H1 (cell line): ENCODE results near the gene CAPN9. TPM values are rescaled to one million over a fixed set of nuclear protein-coding genes. Genes with fewer than 3 reads are reported as not detected.

ENCODE experiments used
- CTCF ChIA-PET: fragments of 300-600 bp; sonication (Branson Sonifier 250); formaldehyde crosslinking; loops from one replicate; lab custom pipeline; 2021; ENCODE audit not compliant: partially characterized antibody; lab: Charles Lee
- POLR2A ChIA-PET: fragments of 300-600 bp; sonication (Branson Sonifier 250); formaldehyde crosslinking; loops from one replicate; lab custom pipeline; 2021; ENCODE audit warnings: inconsistent platforms; ENCODE audit not compliant: partially characterized antibody; lab: Charles Lee
- DNase-seq, 2 experiments: peaks; one replicate each; pipeline versions ENCODE4 v3.0.0 to v3.0.0-alpha.2; 2010 to 2022; ENCODE audit warnings: low spot score in 2 of 2, low read depth in 1 of 2, mixed read lengths in 1 of 2
- FAIRE-seq: peaks from 2 replicates; lab custom pipeline; 2011; peaks lifted over from hg19 to GRCh38; lab: Jason Lieb, UNC
- H2AFZ ChIP-seq: 2 replicates; pipeline ENCODE4 v1.8.1; 2012; ENCODE audit warnings: low read length, inconsistent platforms
- H2AK5ac ChIP-seq: 2 replicates; pipeline ENCODE4 v1.6.1; 2013; ENCODE audit warnings: low read depth, low read length
- H2BK120ac ChIP-seq: replicated peaks from 2 replicates; pipeline ENCODE3; 2013; ENCODE audit warnings: low read depth, low read length, inconsistent platforms
- H2BK12ac ChIP-seq: 2 replicates; pipeline ENCODE4 v1.6.1; 2013; ENCODE audit warnings: low read depth, low read length
- H2BK15ac ChIP-seq: 2 replicates; pipeline ENCODE4 v1.6.1; 2013; ENCODE audit warnings: low read length
- H2BK20ac ChIP-seq: 2 replicates; pipeline ENCODE4 v1.6.1; 2013; ENCODE audit warnings: low read length
- H2BK5ac ChIP-seq: 2 replicates; pipeline ENCODE4 v1.6.1; 2013; ENCODE audit warnings: low read depth, low read length
- H3K14ac ChIP-seq: 2 replicates; pipeline ENCODE4 v1.6.1; 2013; ENCODE audit warnings: inconsistent platforms; ENCODE audit not compliant: insufficient read length
- H3K18ac ChIP-seq: 2 replicates; pipeline ENCODE4 v1.6.1; 2013; ENCODE audit warnings: low read length; ENCODE audit errors: extremely low read depth
- H3K23ac ChIP-seq: 2 replicates; pipeline ENCODE4 v1.6.1; 2013; ENCODE audit warnings: inconsistent platforms; ENCODE audit not compliant: insufficient read length
- H3K23me2 ChIP-seq: 2 replicates; pipeline ENCODE4 v1.6.1; 2013; ENCODE audit warnings: low read depth, low read length
- H3K27ac ChIP-seq: 2 replicates; pipeline ENCODE4 v1.6.1; 2011; ENCODE audit warnings: low read depth, low read length, inconsistent platforms
- H3K27me3 ChIP-seq, 4 experiments: replicated peaks in 1 of 4; 1 replicate in 1 of 4; 2 replicates in 3 of 4; pipeline versions ENCODE4 v1.6.1 to v1.8.1; 2011 to 2013; ENCODE audit warnings: low read length in 3 of 4, mild to moderate bottlenecking in 3 of 4, inconsistent platforms in 2 of 4, mixed read lengths in 2 of 4, moderate library complexity in 1 of 4; ENCODE audit not compliant: control insufficient read depth in 3 of 4, insufficient read depth in 3 of 4; ENCODE audit errors: extremely low read depth in 1 of 4
- H3K36me3 ChIP-seq, 4 experiments: 2 replicates each; pipeline versions ENCODE4 v1.6.1 to v1.8.1; 2011 to 2013; ENCODE audit warnings: mild to moderate bottlenecking in 4 of 4, low read length in 3 of 4, moderate library complexity in 2 of 4, control low read depth in 1 of 4, inconsistent platforms in 1 of 4; ENCODE audit not compliant: insufficient read depth in 4 of 4, control insufficient read depth in 2 of 4
- H3K4ac ChIP-seq: replicated peaks from 2 replicates; pipeline ENCODE3; 2013; ENCODE audit warnings: low read length, low read depth, mixed read lengths, inconsistent platforms; ENCODE audit not compliant: insufficient read length
- H3K4me1 ChIP-seq, 4 experiments: replicated peaks in 1 of 4; 1 replicate in 1 of 4; 2 replicates in 3 of 4; pipeline versions ENCODE4 v1.6.1 to v1.8.1; 2011 to 2013; ENCODE audit warnings: low read length in 3 of 4, inconsistent platforms in 2 of 4, mixed read lengths in 1 of 4; ENCODE audit not compliant: insufficient read depth in 4 of 4, control insufficient read depth in 3 of 4
- H3K4me2 ChIP-seq, 2 experiments: 2 replicates each; pipeline versions ENCODE4 v1.6.1 to v1.8.1; 2011 to 2013; ENCODE audit warnings: low read depth in 2 of 2, low read length in 2 of 2, control low read depth in 1 of 2, inconsistent platforms in 1 of 2, mild to moderate bottlenecking in 1 of 2; ENCODE audit not compliant: insufficient read depth in 1 of 2
- H3K4me3 ChIP-seq, 4 experiments: fragments of 200-600, 300-600 bp in 1 of 4; sonication (generic), shearing (Covaris generic), sonication (Bioruptor Twin) in 1 of 4; 2 replicates each; pipeline versions ENCODE4 v1.5.1 to v1.8.1; 2011 to 2016; ENCODE audit warnings: low read length in 4 of 4, low read depth in 3 of 4, control low read depth in 2 of 4, inconsistent platforms in 2 of 4, mild to moderate bottlenecking in 2 of 4, mixed read lengths in 1 of 4, moderate library complexity in 1 of 4; ENCODE audit not compliant: insufficient read depth in 2 of 4; ENCODE audit errors: extremely low read depth in 1 of 4
- H3K56ac ChIP-seq: replicated peaks from 2 replicates; pipeline ENCODE3; 2013; ENCODE audit warnings: low read depth, mild to moderate bottlenecking, mixed read lengths, low read length, inconsistent platforms; ENCODE audit not compliant: insufficient read length
- H3K79me1 ChIP-seq: 2 replicates; pipeline ENCODE4 v1.6.1; 2013; ENCODE audit warnings: low read depth, low read length, control low read depth
- H3K79me2 ChIP-seq, 2 experiments: 2 replicates each; pipeline versions ENCODE4 v1.6.1 to v1.8.1; 2012 to 2013; ENCODE audit warnings: low read length in 2 of 2, mild to moderate bottlenecking in 2 of 2, inconsistent platforms in 1 of 2; ENCODE audit not compliant: insufficient read depth in 2 of 2, control insufficient read depth in 1 of 2
- H3K9ac ChIP-seq, 4 experiments: replicated peaks in 1 of 4; 1 replicate in 1 of 4; 2 replicates in 3 of 4; pipeline versions ENCODE4 v1.6.1 to v1.8.1; 2011 to 2013; ENCODE audit warnings: low read depth in 3 of 4, low read length in 3 of 4, control low read depth in 2 of 4, mild to moderate bottlenecking in 2 of 4, moderate library complexity in 2 of 4, inconsistent platforms in 1 of 4; ENCODE audit errors: extremely low read depth in 1 of 4
- H3K9me3 ChIP-seq, 2 experiments: 2 replicates each; pipeline versions ENCODE4 v1.6.1 to v1.8.1; 2012 to 2013; ENCODE audit warnings: mild to moderate bottlenecking in 2 of 2, moderate library complexity in 2 of 2, control low read depth in 1 of 2, inconsistent platforms in 1 of 2, low read depth in 1 of 2, low read length in 1 of 2, mixed read lengths in 1 of 2; ENCODE audit not compliant: insufficient read depth in 2 of 2
- H4K20me1 ChIP-seq, 2 experiments: replicated peaks in 1 of 2; 2 replicates each; pipeline versions ENCODE3 to v1.8.1; 2011 to 2013; ENCODE audit warnings: inconsistent platforms in 2 of 2, low read length in 2 of 2, mild to moderate bottlenecking in 1 of 2; ENCODE audit not compliant: insufficient read depth in 2 of 2, control insufficient read depth in 1 of 2
- H4K5ac ChIP-seq: 2 replicates; pipeline ENCODE4 v1.6.1; 2013; ENCODE audit warnings: low read length, low read depth, mixed read lengths, inconsistent platforms; ENCODE audit not compliant: insufficient read length
- H4K8ac ChIP-seq: 2 replicates; pipeline ENCODE4 v1.8.0; 2013; ENCODE audit warnings: mild to moderate bottlenecking, moderate library complexity, low read length, inconsistent platforms; ENCODE audit not compliant: insufficient read depth; ENCODE audit errors: extremely low read depth
- H4K91ac ChIP-seq: replicated peaks from 2 replicates; pipeline ENCODE3; 2013; ENCODE audit warnings: low read length, mixed read lengths, inconsistent platforms; ENCODE audit not compliant: insufficient read length
- GABPA ChIP-seq: IDR thresholded peaks from 2 replicates; pipeline ENCODE4 v1.6.1; 2011; ENCODE audit warnings: mild to moderate bottlenecking, low read length, moderate library complexity, borderline replicate concordance; ENCODE audit not compliant: insufficient read depth
- SAP30 ChIP-seq: fragments of 300-600 bp; sonication (generic); IDR thresholded peaks from 2 replicates; pipeline ENCODE4 v1.7.1; 2012; ENCODE audit warnings: low read length, moderate library complexity, mild to moderate bottlenecking, inconsistent platforms; ENCODE audit not compliant: insufficient read depth, insufficient replicate concordance
- TAF7 ChIP-seq: optimal IDR thresholded peaks from 2 replicates; pipeline ENCODE3; 2011; ENCODE audit warnings: low read depth, mild to moderate bottlenecking, inconsistent platforms, low read length, moderate library complexity, borderline replicate concordance
- WGBS, 2 experiments: shearing (Covaris generic) in 1 of 2; methylation state at CpG; one replicate each; pipeline versions ENCODE4 v1.1.6 to v1.1.7; 2013 to 2015; ENCODE audit warnings: low lambda C conversion rate in 2 of 2, mixed read lengths in 2 of 2, inconsistent platforms in 1 of 2, low coverage in 1 of 2, missing lambda C conversion rate in 1 of 2; ENCODE audit not compliant: insufficient replicate concordance in 2 of 2, insufficient coverage in 1 of 2, insufficient read length in 1 of 2; ENCODE audit errors: extremely low coverage in 1 of 2, missing lambda C conversion rate in 1 of 2; 5-methylcytosine and 5-hydroxymethylcytosine counted together
- polyA plus RNA-seq, 7 experiments: library from polyadenylated mRNA; depleted of rRNA in 3 of 7; stranded (reverse) in 5 of 7; unstranded in 2 of 7; fragments of >200 nt in 5 of 7; fragments of 200-250 nt in 2 of 7; gene quantifications; 1 replicate in 5 of 7; 2 replicates in 1 of 7; 4 replicates in 1 of 7; pipeline versions ENCODE4 v1.2.1 to v1.2.3, GENCODE V29; 2011 to 2013; ENCODE audit warnings: missing spikeins in 2 of 7, mixed read lengths in 2 of 7
- total RNA-seq: library from RNA; stranded (reverse); fragmentation: NEBNext Ultra II Directional; extraction: Animal tissue kit (Norgen Biotek cat#: 25700); gene quantifications from 2 replicates; pipeline ENCODE4 v1.2.1, GENCODE V29; 2021

Gene CAPN9
- total and polyA plus RNA-seq, 2 of the 8 experiments (the other 6 are each of a cell fraction or from before 2014, with no cell fraction given) = 0.22 to 0.76 TPM

DNA sequence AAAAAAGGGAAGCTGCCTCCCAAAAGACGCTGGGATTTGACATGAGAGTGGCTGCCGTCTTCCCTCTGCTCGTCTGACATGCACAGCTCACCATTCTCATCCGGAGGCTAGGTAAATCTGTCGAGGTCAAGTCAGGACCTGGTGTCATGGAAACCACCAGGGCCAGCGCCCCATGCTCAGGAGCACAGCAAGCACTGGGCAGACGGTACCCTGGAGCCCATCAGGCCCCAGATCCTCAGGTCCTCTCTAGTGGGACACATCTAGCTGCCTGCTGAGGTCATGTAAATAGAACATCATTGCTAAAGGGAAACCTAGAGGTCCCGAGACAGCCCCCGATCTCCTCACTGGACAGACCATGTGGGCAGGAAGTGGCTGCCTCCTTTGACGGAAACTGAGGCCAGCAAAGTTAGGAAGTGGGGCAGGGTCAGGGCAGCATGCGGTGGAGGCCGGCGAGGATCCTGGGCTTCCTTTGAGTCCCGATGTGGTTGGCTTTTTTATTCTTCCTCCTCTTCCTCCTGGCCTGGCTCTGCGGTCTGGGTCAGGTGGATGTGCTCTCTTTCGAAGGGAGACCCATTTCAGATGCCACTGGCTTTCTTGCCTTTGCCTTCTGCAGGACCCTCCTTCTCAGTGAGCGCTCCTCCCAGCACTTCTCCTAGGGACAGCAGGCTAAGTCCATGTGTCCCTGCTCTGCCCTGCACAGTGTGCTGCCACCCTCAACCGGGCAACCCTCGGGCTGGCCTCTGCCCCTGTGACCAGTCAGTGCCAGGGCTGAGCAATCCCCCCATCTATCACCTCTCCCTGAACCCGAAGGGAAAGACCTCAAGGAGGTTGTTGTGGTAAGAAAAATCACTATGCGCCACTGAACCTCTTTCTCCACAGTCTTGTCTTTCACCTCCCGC, 39.2 kb upstream of the CAPN9 start:
- DNase-seq (no peak), FAIRE-seq (no peak)
- no peak overlapping the region for H3K4me3 ChIP-seq
- no peaks in the 10 kb centered on the region for H3K79me1 ChIP-seq
- no peak overlapping the region for H3K4ac ChIP-seq
- no peak overlapping the region for H4K91ac ChIP-seq
- no peak overlapping the region; the same call in 1 of the 2 replicates for H4K8ac ChIP-seq
- H3K9me3 ChIP-seq = no peaks in the 10 kb centered on the region
- no peak overlapping the region for H2AK5ac ChIP-seq
- no peak overlapping the region for H2AFZ ChIP-seq
- no peak overlapping the region for H2BK120ac ChIP-seq
- H2BK15ac ChIP-seq = no peak overlapping the region
- H2BK12ac ChIP-seq = no peak overlapping the region
- H3K23ac ChIP-seq = no peak overlapping the region
- no peaks in the 10 kb centered on the region for H4K20me1 ChIP-seq
- no peaks in the 10 kb centered on the region for H3K23me2 ChIP-seq
- H2BK5ac ChIP-seq = no peak overlapping the region
- no peak for TF ChIP-seq TAF7
- no peak for TF ChIP-seq SAP30
- no peak for TF ChIP-seq GABPA
- H3K27ac ChIP-seq = no peak overlapping the region
- 85% methylated on average over 22 of the region's 22 CpGs; no CpG with 5 or more reads in 1 of the 2 experiments for WGBS, 2 experiments
- no peak overlapping the region for H3K4me2 ChIP-seq
- no peaks in the 10 kb centered on the region for H3K36me3 ChIP-seq
- H4K5ac ChIP-seq = no peak overlapping the region
- CTCF ChIA-PET = interaction anchor here (0.9 to 1.6 kb wide), 2 partner anchors 10 to 21 kb away, joined by 3 to 5 read pairs; no protein-coding TSS in a partner anchor
- H3K4me1 ChIP-seq = peaks cover 0 to 2% (median 0%) of the 10 kb centered on the region in 4 experiments; a peak in 2 of 7 replicates
- no peaks in the 10 kb centered on the region for H3K79me2 ChIP-seq
- no peaks in the 10 kb centered on the region for H3K27me3 ChIP-seq
- H3K56ac ChIP-seq = no peak overlapping the region
- no peak overlapping the region for H3K18ac ChIP-seq
- H3K14ac ChIP-seq = no peak overlapping the region
- no peak overlapping the region for H3K9ac ChIP-seq
- H2BK20ac ChIP-seq = no peak overlapping the region
- POLR2A ChIA-PET = interaction anchor here (0.6 kb wide), 1 partner anchor 529 kb away, joined by 3 read pairs; no protein-coding TSS in a partner anchor
